CD14-positive monocyte (primary cell): Measurements from ENCODE around the gene PLCH1. TPM values are rescaled to one million over a fixed set of nuclear protein-coding genes. Genes with fewer than 3 reads are reported as not detected.
"Not testable (repeated sequence)": the region's sequence is repeated elsewhere in the genome, so short reads cannot be mapped to it uniquely, and the experiment has no call there.

ENCODE experiments used
- DNase-seq, 3 donors: peaks; one replicate each; pipeline ENCODE4 v3.0.0-alpha.2; 2011 to 2022
- H2AFZ ChIP-seq: 2 replicates; pipeline ENCODE4 v1.6.0; 2012; ENCODE audit warnings: mild to moderate bottlenecking, low read depth, low read length, inconsistent platforms; ENCODE audit not compliant: insufficient read depth, poor library complexity, severe bottlenecking
- H3K27ac ChIP-seq, 2 donors: 1 replicate in 1 of 2; 2 replicates in 1 of 2; pipeline ENCODE4 v1.5.1; 2012 to 2013; ENCODE audit warnings: low read length in 2 of 2, control low read depth in 1 of 2, inconsistent platforms in 1 of 2, low read depth in 1 of 2, mild to moderate bottlenecking in 1 of 2
- H3K27me3 ChIP-seq, 2 donors: one replicate each; pipeline versions ENCODE4 v1.6.0 to v1.6.1; 2011 to 2013; ENCODE audit warnings: low read length in 2 of 2; ENCODE audit not compliant: control insufficient read depth in 2 of 2, insufficient read depth in 2 of 2
- H3K36me3 ChIP-seq, 2 donors: replicated peaks in 1 of 2; 1 replicate in 1 of 2; 2 replicates in 1 of 2; pipeline versions ENCODE4 v1.5.1 to v1.6.1; 2012 to 2013; ENCODE audit warnings: low read length in 2 of 2, control low read depth in 1 of 2, inconsistent platforms in 1 of 2, mild to moderate bottlenecking in 1 of 2; ENCODE audit not compliant: insufficient read depth in 2 of 2, control insufficient read depth in 1 of 2
- H3K4me1 ChIP-seq, 2 donors: 1 replicate in 1 of 2; 2 replicates in 1 of 2; pipeline versions ENCODE4 v1.5.1 to v1.6.1; 2012 to 2013; ENCODE audit warnings: low read length in 2 of 2, control low read depth in 1 of 2, inconsistent platforms in 1 of 2, mild to moderate bottlenecking in 1 of 2, moderate library complexity in 1 of 2; ENCODE audit not compliant: insufficient read depth in 2 of 2, control insufficient read depth in 1 of 2
- H3K4me2 ChIP-seq: replicated peaks from 2 replicates; pipeline ENCODE3; 2012; ENCODE audit warnings: low read length, moderate library complexity, mild to moderate bottlenecking; ENCODE audit not compliant: poor library complexity, severe bottlenecking; ENCODE audit errors: extremely low read depth
- H3K4me3 ChIP-seq, 3 experiments: fragments of 200-600 bp in 1 of 3; sonication (generic) in 1 of 3; replicated peaks in 1 of 3; 1 replicate in 2 of 3; 2 replicates in 1 of 3; pipeline ENCODE4 v1.5.1; 2011 to 2013; ENCODE audit warnings: low read length in 3 of 3, mild to moderate bottlenecking in 3 of 3, control low read depth in 2 of 3, low read depth in 2 of 3, inconsistent platforms in 1 of 3, moderate library complexity in 1 of 3
- H3K79me2 ChIP-seq: 2 replicates; pipeline ENCODE4 v1.6.0; 2012; ENCODE audit warnings: mild to moderate bottlenecking, control low read depth, inconsistent platforms, low read length, moderate library complexity; ENCODE audit not compliant: insufficient read depth
- H3K9ac ChIP-seq: 2 replicates; pipeline ENCODE4 v1.6.0; 2017; ENCODE audit warnings: low read length, mild to moderate bottlenecking; ENCODE audit not compliant: insufficient read depth, poor library complexity, severe bottlenecking
- H3K9me3 ChIP-seq, 2 donors: replicated peaks in 1 of 2; 1 replicate in 1 of 2; 2 replicates in 1 of 2; pipeline versions ENCODE4 v1.5.1 to v1.6.1; 2012 to 2013; ENCODE audit warnings: low read length in 2 of 2, control low read depth in 1 of 2; ENCODE audit not compliant: control insufficient read depth in 1 of 2, insufficient read depth in 1 of 2
- H4K20me1 ChIP-seq: 2 replicates; pipeline ENCODE4 v1.6.0; 2012; ENCODE audit warnings: mild to moderate bottlenecking, low read length, control low read depth, moderate library complexity; ENCODE audit not compliant: insufficient read depth
- H3K27ac Mint-ChIP-seq, 7 donors: one replicate each; pipeline ENCODE4 v1.8.0; 2020; ENCODE audit warnings: mild to moderate bottlenecking in 7 of 7, mixed read lengths in 7 of 7, moderate library complexity in 6 of 7, inconsistent platforms in 2 of 7
- H3K27me3 Mint-ChIP-seq, 3 donors: one replicate each; pipeline ENCODE4 v1.8.0; 2021 to 2022; ENCODE audit warnings: low read depth in 3 of 3, mild to moderate bottlenecking in 3 of 3, mixed read lengths in 3 of 3, moderate library complexity in 3 of 3, inconsistent platforms in 1 of 3
- H3K36me3 Mint-ChIP-seq, 2 donors: one replicate each; pipeline ENCODE4 v1.8.0; 2020; ENCODE audit warnings: mixed read lengths in 2 of 2, inconsistent platforms in 1 of 2, mild to moderate bottlenecking in 1 of 2
- H3K4me1 Mint-ChIP-seq: one replicate; pipeline ENCODE4 v1.8.0; 2020; ENCODE audit warnings: mild to moderate bottlenecking, mixed read lengths
- H3K4me3 Mint-ChIP-seq, 2 donors: one replicate each; pipeline ENCODE4 v1.8.0; 2020; ENCODE audit warnings: mild to moderate bottlenecking in 2 of 2, mixed read lengths in 2 of 2, moderate library complexity in 1 of 2
- H3K9me3 Mint-ChIP-seq, 7 donors: one replicate each; pipeline ENCODE4 v1.8.0; 2020 to 2022; ENCODE audit warnings: mixed read lengths in 7 of 7, mild to moderate bottlenecking in 6 of 7, moderate library complexity in 6 of 7, inconsistent platforms in 2 of 7
- CTCF ChIP-seq: fragments of 200-600 bp; IDR thresholded peaks from one replicate; pipeline ENCODE4 v1.8.0; 2022; ENCODE audit warnings: antibody characterized with exemption, mild to moderate bottlenecking
- WGBS: methylation state at CpG from one replicate; pipeline ENCODE4 v1.1.5; 2013; ENCODE audit warnings: missing lambda C conversion rate; ENCODE audit not compliant: insufficient coverage; 5-methylcytosine and 5-hydroxymethylcytosine counted together
- intact Hi-C, 2 donors: fragments of 100-400 bp; cut with micrococcal nuclease; formaldehyde crosslinking; loops; one replicate each; pipeline versions ENCODE4 v1.15.0 to v1.15.1; 2023
- polyA plus RNA-seq, 3 donors: library from polyadenylated mRNA; depleted of rRNA in 1 of 3; unstranded in 2 of 3; stranded (reverse) in 1 of 3; fragments of 300-500 nt in 2 of 3; fragments of >200 nt in 1 of 3; fragmentation: Illumina TruSeq in 2 of 3; gene quantifications; 1 replicate in 2 of 3; 2 replicates in 1 of 3; pipeline ENCODE4 v1.2.3, GENCODE V29; 2012 to 2021

PLCH1 gene
- polyA plus RNA-seq, 3 donors: not detected

GRCh38 chr3:155640098-155640497 lies 104.8 kb downstream of the PLCH1 start:
- H3K79me2 ChIP-seq: no peaks in the 10 kb centered on the region
- no peak for DNase-seq
- TF ChIP-seq CTCF: no peak
- Mint-ChIP-seq H3K4me3 (no peak overlapping the region), H3K9me3 (peaks cover 0 to 3% (median 0%) of the 10 kb centered on the region in 7 donors), H3K4me1 (no peaks in the 10 kb centered on the region), H3K36me3 (no peaks in the 10 kb centered on the region), H3K27ac (no peak overlapping the region), H3K27me3 (peaks cover 0 to 3% (median 0%) of the 10 kb centered on the region in 3 donors)
- H3K27me3 ChIP-seq: no peaks in the 10 kb centered on the region
- no peak overlapping the region for H3K9ac ChIP-seq
- H3K36me3 ChIP-seq: no peaks in the 10 kb centered on the region
- H3K4me3 ChIP-seq: no peak overlapping the region
- H3K9me3 ChIP-seq: no peaks in the 10 kb centered on the region
- H3K27ac ChIP-seq: no peak overlapping the region
- 100% methylated on average over 1 of the region's 3 CpGs for WGBS
- intact Hi-C loops: no loop called here
- no peaks in the 10 kb centered on the region for H4K20me1 ChIP-seq
- no peak overlapping the region for H2AFZ ChIP-seq
- H3K4me2 ChIP-seq: no peak overlapping the region
- H3K4me1 ChIP-seq: no peaks in the 10 kb centered on the region

- TF ChIP-seq CTCF: no peak
Observed at GRCh38 chr3:155639462-155640055, 105.3 kb downstream of the PLCH1 start.

GRCh38 chr3:155638461-155638860 lies 106.4 kb downstream of the PLCH1 start:
- H3K4me1 Mint-ChIP-seq: not testable (repeated sequence)

More at GRCh38 chr3:155639462-155640055, 105.3 kb downstream of the PLCH1 start:
- Mint-ChIP-seq H3K36me3 (no peaks in the 10 kb centered on the region), H3K27me3 (peaks cover 0 to 3% (median 0%) of the 10 kb centered on the region in 3 donors), H3K9me3 (peaks cover 0 to 1% (median 0%) of the 10 kb centered on the region in 7 donors), H3K4me1 (no peaks in the 10 kb centered on the region), H3K4me3 (no peak overlapping the region), H3K27ac (no peak overlapping the region)
- no peaks in the 10 kb centered on the region for H3K79me2 ChIP-seq
- no peak overlapping the region for H3K4me3 ChIP-seq
- no peak overlapping the region for H3K9ac ChIP-seq
- no peaks in the 10 kb centered on the region for H3K9me3 ChIP-seq
- no CpG with 5 or more reads among the region's 4 CpGs for WGBS
- no peak overlapping the region for H3K4me2 ChIP-seq
- no peaks in the 10 kb centered on the region for H3K36me3 ChIP-seq
- H3K27ac ChIP-seq: no peak overlapping the region
- no peak for DNase-seq
- H3K4me1 ChIP-seq: no peaks in the 10 kb centered on the region
- intact Hi-C loops: no loop called here
- H4K20me1 ChIP-seq: no peaks in the 10 kb centered on the region
- H3K27me3 ChIP-seq: no peaks in the 10 kb centered on the region
- H2AFZ ChIP-seq: no peak overlapping the region

More at GRCh38 chr3:155638461-155638860, 106.4 kb downstream of the PLCH1 start:
- H4K20me1 ChIP-seq, H3K4me1 ChIP-seq, H3K36me3 Mint-ChIP-seq, intact Hi-C loops, H3K27ac Mint-ChIP-seq, H3K9me3 Mint-ChIP-seq, H3K9me3 ChIP-seq, H3K4me3 Mint-ChIP-seq, H3K9ac ChIP-seq, H3K27me3 ChIP-seq, H3K27ac ChIP-seq, DNase-seq, H2AFZ ChIP-seq, H3K4me2 ChIP-seq, H3K4me3 ChIP-seq, H3K27me3 Mint-ChIP-seq, H3K79me2 ChIP-seq, H3K36me3 ChIP-seq: not testable (repeated sequence)
